Panc1 (cell line): Measurements from ENCODE around the gene GNE. TPM values are rescaled to one million over a fixed set of nuclear protein-coding genes. Genes with fewer than 3 reads are reported as not detected.
"Not testable (repeated sequence)": the region's sequence is repeated elsewhere in the genome, so short reads cannot be mapped to it uniquely, and the experiment has no call there.

Experiments
- ATAC-seq: fragments of 200-7000 bp; cut with Tn5 transposase; 2 replicates; pipeline ENCODE4 v1.9.1; 2020; ENCODE audit warnings: mild to moderate bottlenecking, moderate library complexity
- BruUV-seq: library from RNA; stranded (reverse); fragments of 400-500 nt; replicated peaks from 2 replicates; lab custom pipeline; 2021; lab: Mats Ljungman, UMichigan
- CTCF ChIA-PET: fragments of 300-600 bp; sonication (Branson Sonifier 250); formaldehyde crosslinking; loops from one replicate; lab custom pipeline; 2022; ENCODE audit warnings: antibody characterized with exemption; lab: Charles Lee
- POLR2A ChIA-PET: fragments of 300-600 bp; sonication (Branson Sonifier 250); formaldehyde crosslinking; loops from one replicate; lab custom pipeline; 2022; ENCODE audit warnings: antibody characterized with exemption; lab: Charles Lee
- DNase-seq: peaks from one replicate; pipeline ENCODE4 v3.0.0-alpha.2; 2010; ENCODE audit warnings: low read depth, low spot score
- H3K27ac ChIP-seq: 2 replicates; pipeline ENCODE4 v1.5.1; 2011; ENCODE audit warnings: mild to moderate bottlenecking, low read length, inconsistent platforms
- H3K27me3 ChIP-seq: fragments of 200-500 bp; sonication (Bioruptor generic); 2 replicates; pipeline ENCODE4 v1.6.0; 2014; ENCODE audit warnings: low read length, inconsistent platforms; ENCODE audit not compliant: control insufficient read depth, insufficient read depth
- H3K36me3 ChIP-seq: fragments of 200-500 bp; sonication (Bioruptor generic); 2 replicates; pipeline ENCODE4 v1.5.1; 2014; ENCODE audit warnings: inconsistent platforms, mild to moderate bottlenecking, low read length, moderate library complexity; ENCODE audit not compliant: control insufficient read depth, insufficient read depth
- H3K4me1 ChIP-seq: 2 replicates; pipeline ENCODE4 v1.5.1; 2011; ENCODE audit warnings: inconsistent platforms, mild to moderate bottlenecking, low read length, moderate library complexity; ENCODE audit not compliant: control insufficient read depth, insufficient read depth
- H3K4me3 ChIP-seq, 2 experiments: 2 replicates each; pipeline ENCODE4 v1.5.1; 2011 to 2012; ENCODE audit warnings: low read depth in 2 of 2, low read length in 2 of 2, mild to moderate bottlenecking in 2 of 2, inconsistent platforms in 1 of 2, moderate library complexity in 1 of 2
- H3K9me3 ChIP-seq: fragments of 200-500 bp; sonication (Bioruptor generic); 2 replicates; pipeline ENCODE4 v1.5.1; 2014; ENCODE audit warnings: low read depth, mild to moderate bottlenecking, inconsistent platforms, low read length, moderate library complexity; ENCODE audit not compliant: control insufficient read depth, insufficient read depth
- CTCF ChIP-seq: fragments of 450-650 bp; IDR thresholded peaks from 2 replicates; pipeline ENCODE4 v1.5.1; 2017; ENCODE audit warnings: mild to moderate bottlenecking
- POLR2AphosphoS5 ChIP-seq: IDR thresholded peaks from 2 replicates; pipeline ENCODE4 v1.6.1; 2012; ENCODE audit warnings: mild to moderate bottlenecking, low read depth, low read length, moderate library complexity
- REST ChIP-seq, 2 experiments: IDR thresholded peaks; 2 replicates each; pipeline ENCODE4 v1.6.1; 2011 to 2012; ENCODE audit warnings: low read depth in 2 of 2, control low read depth in 1 of 2, low read length in 1 of 2, mild to moderate bottlenecking in 1 of 2, moderate library complexity in 1 of 2; ENCODE audit not compliant: insufficient read depth in 1 of 2
- SIN3A ChIP-seq: IDR thresholded peaks from 2 replicates; pipeline ENCODE4 v1.6.1; 2012; ENCODE audit warnings: low read depth, mild to moderate bottlenecking, low read length, moderate library complexity, borderline replicate concordance; ENCODE audit not compliant: insufficient read depth
- TCF7L2 ChIP-seq: IDR thresholded peaks from 2 replicates; pipeline ENCODE4 v1.6.1; 2011; ENCODE audit warnings: mild to moderate bottlenecking, low read depth, low read length, inconsistent platforms
- in situ Hi-C: cut with HindIII; loops from 2 replicates; pipeline ENCODE4 v1.10.0; 2016; ENCODE audit warnings: low sequenced_read_pairs, low pct_unique_long_range_greater_than_20kb
- intact Hi-C: fragments of 100-400 bp; cut with micrococcal nuclease; formaldehyde crosslinking; loops from one replicate; pipeline ENCODE4 v1.10.0; 2022; ENCODE audit not compliant: unreplicated experiment
- total RNA-seq: library from RNA; stranded (reverse); gene quantifications from one replicate; pipeline ENCODE4 v1.2.1, GENCODE V29; 2021; ENCODE audit not compliant: unreplicated experiment

Gene GNE
- total RNA-seq, 1 experiment from 2014 or later: 107 TPM

GRCh38 chr9:36188212-36188611, 70.0 kb downstream of the GNE start:
- no TSS peak for BruUV-seq
- Histone ChIP-seq H3K27ac (no peak overlapping the region), H3K27me3 (no peaks in the 10 kb centered on the region), H3K4me3 (no peak overlapping the region), H3K4me1 (peaks cover 18% of the 10 kb centered on the region), H3K36me3 (no peaks in the 10 kb centered on the region; the same call in 1 of the 2 replicates), H3K9me3 (no peaks in the 10 kb centered on the region)
- in situ Hi-C loops (no loop called here), intact Hi-C loops (no loop called here)
- TF ChIP-seq POLR2AphosphoS5 (no peak), REST (IDR thresholded peaks at IDR 0.05; ENCODE audit: insufficient read depth in 1 of 2, low read depth in 2 of 2, low read length in 1 of 2) (no peak), SIN3A (no peak), CTCF (no peak), TCF7L2 (no peak)
- ChIA-PET POLR2A (no interaction called here), CTCF (no interaction called here)
- DNase-seq: no peak
- no peak for ATAC-seq

GRCh38 chr9:36187414-36187813, 70.8 kb downstream of the GNE start:
- no peaks in the 10 kb centered on the region for H3K27me3 ChIP-seq
- ATAC-seq: no peak
- no peak overlapping the region for H3K4me3 ChIP-seq
- H3K36me3 ChIP-seq: no peaks in the 10 kb centered on the region; the same call in 1 of the 2 replicates
- intact Hi-C loops (no loop called here), in situ Hi-C loops (no loop called here)
- no TSS peak for BruUV-seq
- CTCF ChIA-PET: no interaction called here
- no peaks in the 10 kb centered on the region for H3K9me3 ChIP-seq
- POLR2A ChIA-PET: interaction anchor here (0.6 kb wide), 1 partner anchor 13 kb away, joined by 4 read pairs; no protein-coding TSS in a partner anchor
- no peak for DNase-seq
- no peak overlapping the region for H3K27ac ChIP-seq
- TF ChIP-seq POLR2AphosphoS5: no peak
- TF ChIP-seq SIN3A: no peak
- TF ChIP-seq CTCF: no peak
- no peak for TF ChIP-seq REST (IDR thresholded peaks at IDR 0.05; ENCODE audit: insufficient read depth in 1 of 2, low read depth in 2 of 2, low read length in 1 of 2)
- TF ChIP-seq TCF7L2: no peak
- H3K4me1 ChIP-seq: peaks cover 10% of the 10 kb centered on the region

- H3K4me1 ChIP-seq, CTCF ChIA-PET, H3K27ac ChIP-seq, BruUV-seq, H3K9me3 ChIP-seq, intact Hi-C loops, ATAC-seq, H3K27me3 ChIP-seq, H3K4me3 ChIP-seq, H3K36me3 ChIP-seq, DNase-seq, in situ Hi-C loops: not testable (repeated sequence)
- POLR2A ChIA-PET: interaction anchor here (0.6 kb wide), 1 partner anchor 111 kb away, joined by 3 read pairs; no protein-coding TSS in a partner anchor
Measured at GRCh38 chr9:36180243-36180642, 78.0 kb downstream of the GNE start.
